ENCODE results near the gene APOBEC3G.
A peak's percentile ranks its signal among the peaks of the same experiment; 100 is the strongest.
"Not testable (repeated sequence)": the region's sequence is repeated elsewhere in the genome, so short reads cannot be mapped to it uniquely, and the experiment has no call there.

APOBEC3G gene

DNA sequence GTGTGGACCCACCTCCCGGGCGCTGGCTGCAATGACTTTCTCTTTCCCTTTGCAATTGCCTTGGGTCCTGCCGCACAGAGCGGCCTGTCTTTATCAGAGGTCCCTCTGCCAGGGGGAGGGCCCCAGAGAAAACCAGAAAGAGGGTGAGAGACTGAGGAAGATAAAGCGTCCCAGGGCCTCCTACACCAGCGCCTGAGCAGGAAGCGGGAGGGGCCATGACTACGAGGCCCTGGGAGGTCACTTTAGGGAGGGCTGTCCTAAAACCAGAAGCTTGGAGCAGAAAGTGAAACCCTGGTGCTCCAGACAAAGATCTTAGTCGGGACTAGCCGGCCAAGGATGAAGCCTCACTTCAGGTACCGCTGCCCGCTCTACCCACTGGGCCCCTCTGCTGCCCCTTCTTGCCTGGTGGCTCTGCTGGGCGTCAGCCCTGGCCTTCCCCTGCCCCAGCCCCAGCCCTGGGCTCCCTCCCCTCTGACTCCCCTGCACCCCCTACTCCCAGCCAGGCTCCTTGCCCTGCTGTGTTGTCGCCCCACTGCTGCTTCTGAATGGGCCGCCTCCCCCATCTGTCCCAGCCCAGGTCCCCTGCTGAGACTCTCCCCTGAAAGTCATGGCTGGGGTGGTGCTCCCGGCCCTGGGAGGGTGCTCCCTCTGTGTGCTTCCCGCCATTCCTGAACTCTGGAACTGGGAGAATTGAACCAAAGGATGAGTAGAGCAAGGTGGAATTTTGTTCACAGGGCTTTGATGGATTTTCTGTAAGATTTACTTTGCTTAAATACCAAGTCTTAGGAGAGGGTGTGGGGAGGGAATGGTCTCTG lies at the start of gene APOBEC3G:
TSS of gene APOBEC3G (plus strand) at position 250 of the 815 bp plus-strand sequence. CDS start at position 337, 87 bp downstream.
- not testable (repeated sequence) for DNase-seq

DNA sequence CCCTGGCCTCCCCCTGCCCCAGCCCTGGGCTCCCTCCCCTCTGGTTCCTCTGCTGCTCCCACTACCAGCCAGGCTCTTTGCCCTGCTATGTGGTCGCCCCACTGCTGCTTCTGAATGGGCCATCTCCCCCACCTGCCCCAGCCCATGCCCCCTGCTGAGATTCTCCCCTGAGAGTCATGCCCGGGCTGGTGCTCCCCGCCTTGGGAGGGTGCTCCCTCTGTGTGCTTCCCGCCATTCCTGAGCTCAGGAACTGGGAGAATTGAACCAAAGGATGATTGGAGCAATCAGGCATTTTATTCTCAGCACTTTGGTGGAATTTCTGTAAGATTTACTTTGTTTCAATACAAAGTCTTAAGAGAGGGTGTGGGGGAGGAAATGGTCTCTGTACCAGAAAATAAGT lies 49.4 kb upstream of the APOBEC3G start:
- no peak for DNase-seq

DNA sequence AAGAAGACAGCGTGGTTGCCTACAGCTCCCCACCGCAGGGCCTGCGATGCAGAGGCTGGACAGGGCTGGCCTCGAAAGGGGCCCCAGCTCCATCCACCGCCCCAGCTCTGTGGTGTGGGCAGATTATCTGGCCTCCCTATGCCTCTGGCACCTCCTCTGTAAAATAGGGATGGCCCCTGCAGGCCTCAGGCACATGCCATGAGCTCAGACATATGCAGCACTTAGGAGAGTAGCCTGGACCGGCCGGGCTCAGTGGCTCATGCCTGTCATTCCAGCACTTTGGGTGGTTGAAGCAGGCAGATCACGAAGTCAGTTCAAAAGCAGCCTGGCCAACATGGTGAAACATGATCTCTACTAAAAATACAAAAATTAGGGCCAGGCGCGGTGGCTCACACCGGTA lies 48.8 kb upstream of the APOBEC3G start:
- peak; percentile 82 for DNase-seq

DNA sequence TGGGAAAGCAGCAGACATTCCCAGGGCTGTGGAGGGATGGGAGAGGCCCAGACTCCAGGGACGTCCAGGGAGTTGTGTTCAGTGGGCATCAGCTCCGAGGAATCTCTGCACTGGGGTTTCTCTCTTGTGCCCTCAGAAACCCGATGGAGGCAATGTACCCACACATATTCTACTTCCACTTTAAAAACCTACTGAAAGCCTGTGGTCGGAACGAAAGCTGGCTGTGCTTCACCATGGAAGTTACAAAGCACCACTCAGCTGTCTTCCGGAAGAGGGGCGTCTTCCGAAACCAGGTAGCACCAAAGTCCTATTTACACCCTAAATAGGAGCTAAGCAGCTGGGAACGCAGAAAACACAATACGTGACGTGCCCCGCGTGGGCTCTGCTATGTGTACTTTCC lies 47.8 kb upstream of the APOBEC3G start:
- DNase-seq = no peak

DNA sequence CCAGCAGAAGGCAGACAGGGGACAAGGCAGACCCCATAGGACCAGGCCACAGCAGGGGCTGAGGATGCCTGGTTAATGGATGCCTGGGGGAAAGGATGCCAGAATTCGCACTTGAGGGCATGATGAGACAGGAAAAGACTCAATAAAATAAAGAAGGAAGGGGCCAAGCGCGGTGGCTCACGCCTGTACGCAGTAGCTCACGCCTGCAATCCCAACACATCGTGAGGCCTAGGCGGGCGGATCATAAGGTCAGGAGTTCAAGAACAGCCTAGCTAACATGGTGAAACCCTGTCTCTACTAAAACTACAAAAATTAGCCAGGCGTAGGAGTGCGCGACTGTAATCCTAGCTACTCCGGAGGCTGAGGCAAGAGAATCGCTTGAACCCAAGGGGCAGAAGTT lies 46.4 kb upstream of the APOBEC3G start:
- no peak for DNase-seq

DNA sequence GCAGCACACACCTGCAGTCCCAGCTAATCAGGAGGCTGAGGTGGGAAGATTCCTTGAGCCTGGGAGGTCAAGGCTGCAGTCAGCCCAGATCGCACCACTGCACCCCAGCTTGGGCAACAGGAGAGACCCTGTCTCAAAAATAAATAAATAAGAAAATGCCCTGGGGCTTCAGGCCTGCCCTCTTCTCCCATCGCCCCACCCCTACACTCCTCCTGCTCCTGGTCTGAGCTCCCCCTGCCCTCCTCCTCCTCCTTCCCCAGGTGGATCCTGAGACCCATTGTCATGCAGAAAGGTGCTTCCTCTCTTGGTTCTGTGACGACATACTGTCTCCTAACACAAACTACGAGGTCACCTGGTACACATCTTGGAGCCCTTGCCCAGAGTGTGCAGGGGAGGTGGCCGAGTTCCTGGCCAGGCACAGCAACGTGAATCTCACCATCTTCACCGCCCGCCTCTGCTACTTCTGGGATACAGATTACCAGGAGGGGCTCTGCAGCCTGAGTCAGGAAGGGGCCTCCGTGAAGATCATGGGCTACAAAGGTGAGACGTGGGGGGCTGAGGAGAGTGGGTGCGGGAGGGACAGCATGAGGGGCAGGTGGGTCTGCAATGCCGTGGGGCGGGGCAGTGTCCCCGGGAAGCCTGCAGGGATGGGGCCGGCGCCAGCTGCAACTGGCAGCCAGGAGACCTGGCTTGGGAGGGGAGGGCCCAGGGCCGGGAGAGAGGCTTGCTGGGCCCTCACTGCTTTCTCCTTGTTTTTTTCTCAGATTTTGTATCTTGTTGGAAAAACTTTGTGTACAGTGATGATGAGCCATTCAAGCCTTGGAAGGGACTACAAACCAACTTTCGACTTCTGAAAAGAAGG lies 45.4 kb upstream of the APOBEC3G start:
- DNase-seq = not testable (repeated sequence)

DNA sequence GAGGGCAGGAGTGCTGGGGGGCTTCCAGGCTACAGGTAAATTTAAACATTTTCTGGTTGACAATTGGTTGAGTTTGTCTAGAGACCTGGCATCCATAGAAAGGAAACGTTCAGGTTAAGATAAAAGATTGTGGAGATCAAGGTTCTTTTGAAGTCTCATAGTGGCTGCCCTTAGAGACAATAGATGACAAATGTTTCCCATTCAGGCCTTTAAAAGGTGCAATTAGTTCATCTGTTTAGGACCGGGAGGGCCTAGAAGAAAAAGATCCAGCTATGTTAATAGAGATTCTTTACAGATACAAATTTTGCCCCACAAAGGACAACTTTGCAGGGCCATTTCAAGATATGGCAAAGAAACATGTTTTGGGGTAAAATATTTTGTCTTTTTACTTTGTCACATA lies 40.0 kb upstream of the APOBEC3G start:
- DNase-seq = not testable (repeated sequence)

DNA sequence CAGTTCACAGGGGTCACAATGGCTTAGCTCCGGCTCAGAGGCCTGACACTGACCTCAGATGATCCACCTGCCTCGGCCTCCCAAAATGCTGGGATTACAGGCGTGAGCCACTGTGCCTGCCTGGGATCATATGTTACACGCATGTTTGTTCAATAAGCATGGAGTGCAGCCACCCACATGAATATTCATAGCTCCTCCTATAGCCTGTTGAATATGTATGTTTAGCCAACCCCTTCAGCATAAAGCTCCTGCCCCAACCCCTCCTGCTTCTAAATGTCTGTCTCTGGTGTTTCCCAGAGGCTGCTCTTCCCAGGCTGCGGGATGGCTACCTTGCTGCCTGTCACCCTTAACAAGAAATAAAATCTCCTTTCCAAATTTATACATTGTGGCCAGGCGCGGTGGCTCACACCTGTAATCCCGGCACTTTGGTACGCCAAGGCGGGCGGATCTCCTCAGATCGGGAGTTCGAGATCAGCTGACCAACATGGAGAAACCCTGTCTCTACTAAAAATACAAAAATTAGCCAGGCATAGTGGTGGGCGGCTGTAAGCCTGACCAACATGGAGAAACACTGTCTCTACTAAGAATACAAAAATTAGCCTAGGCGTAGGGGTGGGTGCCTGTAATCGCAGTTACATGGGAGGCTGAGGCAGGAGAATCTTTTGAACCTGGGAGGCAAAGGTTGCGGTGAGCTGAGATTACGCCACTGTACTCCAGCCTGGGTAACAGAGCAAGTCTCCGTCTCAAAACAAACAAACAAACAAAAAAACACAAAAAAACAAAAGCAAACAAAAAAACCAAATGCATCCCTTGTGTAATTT lies 37.6 kb upstream of the APOBEC3G start:
- no peak for DNase-seq

DNA sequence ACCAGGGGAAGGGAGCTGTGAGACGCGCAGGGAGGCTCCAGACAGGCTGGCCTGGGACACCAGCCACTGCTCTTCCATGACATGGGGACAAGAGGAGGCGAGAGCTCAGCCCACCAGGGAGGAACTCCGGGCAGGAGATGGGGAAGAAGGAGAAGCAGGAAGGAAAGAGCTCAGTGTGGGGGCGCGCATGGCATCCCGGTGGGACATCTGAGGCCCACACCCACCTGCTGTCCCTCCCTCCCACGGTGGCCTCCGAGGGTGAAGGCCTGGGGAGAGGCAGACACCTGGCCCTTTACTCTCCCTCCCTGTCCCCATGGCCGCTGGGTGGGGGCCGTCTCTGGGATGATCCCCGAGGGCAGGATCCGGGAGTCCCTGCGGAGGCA lies 36.9 kb upstream of the APOBEC3G start:
- not testable (repeated sequence) for DNase-seq

DNA sequence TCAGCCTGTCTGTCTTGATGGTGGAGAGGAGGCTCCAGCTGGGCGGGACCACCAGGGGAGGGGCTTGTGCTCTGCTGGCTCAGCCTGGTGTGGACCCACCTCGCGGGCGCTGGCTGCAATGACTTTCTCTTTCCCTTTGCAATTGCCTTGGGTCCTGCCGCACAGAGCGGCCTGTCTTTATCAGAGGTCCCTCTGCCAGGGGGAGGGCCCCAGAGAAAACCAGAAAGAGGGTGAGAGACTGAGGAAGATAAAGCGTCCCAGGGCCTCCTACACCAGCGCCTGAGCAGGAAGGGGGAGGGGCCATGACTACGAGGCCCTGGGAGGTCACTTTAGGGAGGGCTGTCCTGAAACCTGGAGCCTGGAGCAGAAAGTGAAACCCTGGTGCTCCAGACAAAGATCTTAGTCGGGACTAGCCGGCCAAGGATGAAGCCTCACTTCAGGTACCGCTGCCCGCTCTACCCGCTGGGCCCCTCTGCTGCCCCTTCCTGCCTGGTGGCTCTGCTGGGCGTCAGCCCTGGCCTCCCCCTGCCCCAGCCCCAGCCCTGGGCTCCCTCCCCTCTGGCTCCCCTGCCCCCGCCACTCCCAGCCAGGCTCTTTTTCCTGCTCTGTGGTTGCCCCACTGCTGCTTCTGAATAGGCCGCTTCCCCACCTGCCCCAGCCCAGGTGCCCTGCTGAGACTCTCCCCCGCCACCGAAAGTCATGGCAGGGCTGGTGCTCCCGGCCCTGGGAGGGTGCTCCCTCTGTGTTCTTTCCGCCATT lies 36.4 kb upstream of the APOBEC3G start, which contains the start of gene APOBEC3F:
TSS of gene APOBEC3F (plus strand) at position 327 of the 759 bp plus-strand sequence. CDS start at position 424, 97 bp downstream.
- peak; percentile 82 for DNase-seq

DNA sequence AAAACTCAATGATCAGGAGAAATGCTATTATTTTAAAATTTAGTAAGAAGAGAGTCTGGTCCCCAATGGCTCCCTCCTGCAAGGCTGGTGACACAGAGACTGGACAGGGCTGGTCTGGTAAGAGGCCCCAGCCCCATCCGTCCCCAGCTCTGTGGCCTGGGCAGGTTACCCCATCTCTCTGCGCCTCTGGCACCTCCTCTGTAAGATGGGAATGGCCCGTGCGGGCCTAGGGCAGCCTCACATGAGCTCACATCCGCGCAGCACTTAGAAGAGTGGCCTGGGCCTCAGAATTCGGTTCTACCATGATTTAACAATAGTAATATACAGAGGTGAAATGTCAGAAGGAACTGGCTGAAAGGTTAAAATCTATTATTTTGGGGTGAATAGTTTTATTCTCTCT lies 35.2 kb upstream of the APOBEC3G start:
- no peak for DNase-seq

DNA sequence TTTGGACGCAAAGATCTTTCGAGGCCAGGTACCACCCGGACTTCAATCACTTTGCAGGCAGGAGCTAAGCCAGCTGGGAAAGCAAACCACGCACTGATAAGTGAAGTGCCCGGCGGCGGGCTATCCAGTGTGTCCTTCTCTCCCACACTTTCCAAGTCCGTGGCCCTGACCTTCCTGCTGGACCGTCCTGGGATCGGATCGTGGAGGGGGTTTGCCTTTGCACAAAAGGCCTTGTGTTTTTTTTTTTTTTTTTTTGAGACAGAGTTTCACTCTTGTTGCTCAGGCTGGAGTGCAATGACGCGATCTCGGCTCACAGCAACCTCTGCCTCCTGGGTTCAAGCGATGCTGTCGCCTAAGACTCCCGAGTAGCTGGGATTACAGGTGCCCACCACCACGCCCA lies 34.0 kb upstream of the APOBEC3G start:
- not testable (repeated sequence) for DNase-seq

DNA sequence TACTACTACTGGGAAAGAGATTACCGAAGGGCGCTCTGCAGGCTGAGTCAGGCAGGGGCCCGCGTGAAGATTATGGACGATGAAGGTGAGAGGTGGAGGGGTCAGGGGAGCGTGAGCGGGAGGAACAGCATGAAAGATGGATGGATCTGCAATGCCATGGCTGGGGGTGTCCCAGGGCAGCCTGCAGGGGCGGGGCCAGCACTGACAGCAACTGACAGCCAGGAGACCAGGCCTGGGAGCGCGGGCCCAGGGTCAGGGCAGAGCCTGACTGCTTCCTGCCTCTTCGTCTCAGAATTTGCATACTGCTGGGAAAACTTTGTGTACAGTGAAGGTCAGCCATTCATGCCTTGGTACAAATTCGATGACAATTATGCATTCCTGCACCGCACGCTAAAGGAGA lies 31.9 kb upstream of the APOBEC3G start:
- DNase-seq = not testable (repeated sequence)

DNA sequence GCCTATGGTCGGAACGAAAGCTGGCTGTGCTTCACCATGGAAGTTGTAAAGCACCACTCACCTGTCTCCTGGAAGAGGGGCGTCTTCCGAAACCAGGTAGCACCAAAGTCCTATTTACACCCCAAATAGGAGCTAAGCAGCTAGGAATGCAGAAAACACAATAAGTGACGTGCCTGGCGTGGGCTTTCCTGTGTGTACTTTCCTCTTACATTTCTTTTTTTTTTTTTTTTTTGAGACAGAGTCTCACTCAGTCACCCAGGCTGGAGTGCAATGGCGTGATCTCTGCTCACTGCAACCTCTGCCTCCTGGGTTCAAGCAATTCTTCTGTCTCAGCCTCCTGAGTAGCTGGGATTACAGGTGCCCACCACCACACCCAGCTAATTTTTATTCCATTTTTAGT lies 27.6 kb upstream of the APOBEC3G start:
- not testable (repeated sequence) for DNase-seq

DNA sequence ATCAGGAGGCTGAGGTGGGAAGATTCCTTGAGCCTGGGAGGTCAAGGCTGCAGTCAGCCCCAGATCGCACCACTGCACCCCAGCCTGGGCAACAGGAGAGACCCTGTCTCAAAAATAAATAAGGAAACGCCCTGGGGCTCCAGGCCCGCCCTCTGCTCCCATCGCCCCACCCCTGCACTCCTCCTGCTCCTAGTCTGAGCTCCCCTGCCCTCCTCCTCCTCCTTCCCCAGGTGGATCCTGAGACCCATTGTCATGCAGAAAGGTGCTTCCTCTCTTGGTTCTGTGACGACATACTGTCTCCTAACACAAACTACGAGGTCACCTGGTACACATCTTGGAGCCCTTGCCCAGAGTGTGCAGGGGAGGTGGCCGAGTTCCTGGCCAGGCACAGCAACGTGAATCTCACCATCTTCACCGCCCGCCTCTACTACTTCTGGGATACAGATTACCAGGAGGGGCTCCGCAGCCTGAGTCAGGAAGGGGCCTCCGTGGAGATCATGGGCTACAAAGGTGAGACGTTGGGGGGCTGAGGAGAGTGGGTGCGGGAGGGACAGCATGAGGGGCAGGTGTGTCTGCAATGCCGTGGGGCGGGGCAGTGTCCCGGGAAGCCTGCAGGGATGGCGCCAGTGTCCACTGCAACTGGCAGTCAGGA lies 25.1 kb upstream of the APOBEC3G start:
- not testable (repeated sequence) for DNase-seq

DNA sequence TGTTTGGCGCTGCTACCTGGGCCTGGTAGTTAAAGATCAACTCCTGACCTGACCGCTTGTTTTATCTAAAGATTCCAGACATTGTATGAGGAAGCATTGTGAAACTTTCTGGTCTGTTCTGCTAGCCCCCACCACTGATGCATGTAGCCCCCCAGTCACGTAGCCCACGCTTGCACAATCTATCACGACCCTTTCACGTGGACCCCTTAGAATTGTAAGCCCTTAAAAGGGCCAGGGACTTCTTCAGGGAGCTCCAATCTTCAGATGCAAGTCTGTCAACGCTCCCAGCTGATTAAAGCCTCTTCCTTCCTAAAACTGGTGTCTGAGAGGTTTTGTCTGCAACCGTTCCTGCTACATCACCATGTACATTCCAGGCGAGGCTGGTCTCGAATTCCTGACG lies 21.4 kb upstream of the APOBEC3G start:
- no peak for DNase-seq

DNA sequence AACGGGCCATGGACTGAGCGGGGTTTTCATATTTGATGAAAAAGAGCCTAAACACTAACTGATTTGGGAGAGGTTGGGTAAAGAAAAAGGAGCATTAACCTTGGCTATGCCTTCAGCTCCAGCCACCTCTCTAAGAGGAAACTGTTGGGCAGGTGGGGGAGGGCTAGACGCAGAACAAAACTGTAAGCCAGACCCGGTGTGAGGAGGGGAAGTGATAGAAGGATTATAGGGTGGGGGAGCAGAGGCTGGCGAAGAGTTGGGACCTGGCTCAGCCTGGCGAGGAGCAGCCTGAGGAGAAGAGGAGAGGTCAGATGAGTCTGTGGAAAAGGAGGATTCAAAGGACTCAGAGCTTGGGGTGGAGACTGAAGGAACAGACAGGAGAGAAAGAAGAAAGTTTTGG lies 15.8 kb upstream of the APOBEC3G start:
- not testable (repeated sequence) for DNase-seq

DNA sequence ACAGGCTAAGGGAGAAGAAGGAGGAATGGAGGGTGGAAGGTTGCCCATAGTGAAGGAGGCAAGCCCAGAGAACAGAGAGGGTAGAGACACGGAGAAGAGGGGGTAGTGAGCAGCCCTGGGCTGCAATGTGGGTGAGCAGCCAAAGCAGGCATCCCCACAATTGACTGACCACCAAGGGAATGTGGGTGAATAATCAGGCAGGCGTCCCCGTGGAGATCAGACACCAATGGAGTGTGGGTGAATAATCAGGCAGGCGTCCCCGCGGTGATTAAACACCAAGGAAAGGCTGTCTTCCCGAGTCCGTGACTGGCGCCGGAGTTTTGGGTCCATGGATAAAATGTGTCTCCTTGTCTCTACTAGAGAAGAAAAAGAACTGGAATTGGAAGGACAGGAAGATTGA lies 15.1 kb upstream of the APOBEC3G start:
- DNase-seq = not testable (repeated sequence)

DNA sequence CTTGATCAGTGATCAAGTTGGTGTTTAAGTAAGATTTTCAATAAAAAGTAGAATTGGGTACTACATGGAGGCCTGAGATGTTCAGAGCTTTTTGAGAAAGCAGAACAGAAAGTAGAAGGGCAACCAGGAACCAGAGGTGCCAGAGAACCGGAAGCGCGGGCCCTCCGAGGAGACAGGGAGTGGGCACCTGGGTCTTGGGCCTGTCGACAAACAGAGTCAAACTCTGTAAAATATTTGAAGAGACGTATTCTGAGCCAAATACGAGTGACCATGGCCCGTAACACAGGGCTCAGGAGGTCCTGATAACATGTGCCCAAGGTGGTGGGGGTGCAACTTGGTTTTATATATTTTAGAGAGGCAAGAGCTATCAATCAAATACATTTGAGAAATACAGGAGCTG lies 13.2 kb upstream of the APOBEC3G start:
- not testable (repeated sequence) for DNase-seq

DNA sequence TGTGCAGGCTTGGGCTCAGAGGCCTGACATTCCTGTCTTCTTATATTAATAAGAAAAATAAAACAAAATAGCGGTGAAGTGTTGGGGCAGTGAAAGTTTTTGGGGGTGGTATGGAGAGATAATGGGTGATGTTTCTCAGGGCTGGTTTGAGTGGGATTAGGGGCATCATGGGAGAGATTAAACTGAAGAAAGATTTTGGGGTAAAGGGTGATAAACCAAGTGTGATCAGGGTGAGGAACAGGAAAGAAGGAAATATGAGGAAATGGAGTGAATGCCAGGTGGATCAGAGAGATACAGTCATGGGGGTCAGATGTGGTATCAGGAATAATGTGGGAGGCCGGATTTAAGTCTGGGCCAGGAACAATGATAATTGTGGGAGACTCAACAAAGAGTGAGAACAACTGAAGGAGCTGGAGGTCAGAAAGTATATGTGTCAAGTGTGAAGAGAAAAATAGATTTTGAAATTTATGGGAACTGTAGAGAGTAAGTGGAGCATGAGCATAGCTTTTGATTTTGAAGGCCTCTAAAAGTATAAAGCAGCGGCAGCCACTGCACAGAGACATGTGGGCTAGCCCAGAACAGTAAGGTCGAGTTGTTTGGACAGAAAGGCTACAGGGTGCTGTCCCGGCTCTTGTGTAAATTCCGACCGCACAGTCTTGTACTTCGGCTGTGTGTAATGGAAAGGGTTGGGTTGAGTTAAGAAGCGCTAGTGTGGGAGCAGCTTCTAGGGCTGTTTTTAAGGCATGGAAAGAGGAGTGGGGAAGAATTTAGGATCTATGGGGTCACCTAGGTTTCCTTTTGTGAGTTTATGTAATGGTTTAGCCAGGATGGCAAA lies 10.4 kb upstream of the APOBEC3G start:
- DNase-seq = not testable (repeated sequence)
